ENCODE data around the gene TUBAL3. TPM values are rescaled to one million over a fixed set of nuclear protein-coding genes. Genes with fewer than 3 reads are reported as not detected.
"Not testable (repeated sequence)": the region's sequence is repeated elsewhere in the genome, so short reads cannot be mapped to it uniquely, and the experiment has no call there.

Gene TUBAL3
- total RNA-seq, 1 donor: not detected

DNA sequence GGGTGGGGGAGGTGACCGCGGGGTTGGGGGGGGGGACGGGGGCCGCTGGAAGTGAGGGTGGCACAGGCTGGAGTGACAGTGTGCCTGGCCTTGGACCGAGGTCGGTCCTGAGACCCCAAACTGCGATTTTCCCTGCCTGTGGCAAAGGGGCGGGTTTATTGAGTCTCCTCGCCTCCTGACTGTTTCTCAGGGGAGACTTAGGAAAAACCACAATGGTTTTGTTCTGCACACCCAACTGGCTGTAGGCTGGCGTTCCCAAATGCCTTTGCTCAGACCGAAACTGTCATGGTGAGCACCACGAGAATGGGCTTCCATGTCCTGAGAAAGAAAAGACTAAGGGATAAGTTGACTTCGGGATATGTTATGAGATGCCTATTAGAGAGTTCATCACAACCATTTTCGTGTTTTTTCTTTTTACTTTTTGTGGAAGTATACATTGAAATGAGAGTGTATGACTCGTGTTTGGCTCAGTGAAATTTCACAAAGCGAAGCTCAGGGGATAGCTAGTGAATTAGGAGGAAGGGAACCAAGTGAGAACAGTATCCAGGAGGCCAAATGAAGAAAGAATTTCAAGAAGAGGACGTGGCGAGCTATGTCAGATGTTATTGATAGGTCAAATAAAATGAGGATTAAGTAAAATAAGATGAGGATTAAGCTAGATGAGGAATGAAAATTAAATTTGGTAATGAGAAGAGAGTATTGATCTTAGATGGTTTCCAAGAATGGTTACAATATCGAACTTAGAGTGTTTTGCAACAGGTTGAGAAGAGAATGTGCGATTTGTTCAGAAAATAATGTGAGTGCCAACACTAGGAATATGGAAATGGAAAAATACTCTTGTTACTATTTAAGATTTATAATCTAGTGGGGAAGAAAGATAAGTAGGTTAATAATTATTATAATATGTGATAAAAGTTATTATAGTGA, 8.6 kb upstream of the TUBAL3 start:
- peak; percentile 58 for DNase-seq (ENCODE audit: low read depth)
- TF ChIP-seq, protein P1, sequence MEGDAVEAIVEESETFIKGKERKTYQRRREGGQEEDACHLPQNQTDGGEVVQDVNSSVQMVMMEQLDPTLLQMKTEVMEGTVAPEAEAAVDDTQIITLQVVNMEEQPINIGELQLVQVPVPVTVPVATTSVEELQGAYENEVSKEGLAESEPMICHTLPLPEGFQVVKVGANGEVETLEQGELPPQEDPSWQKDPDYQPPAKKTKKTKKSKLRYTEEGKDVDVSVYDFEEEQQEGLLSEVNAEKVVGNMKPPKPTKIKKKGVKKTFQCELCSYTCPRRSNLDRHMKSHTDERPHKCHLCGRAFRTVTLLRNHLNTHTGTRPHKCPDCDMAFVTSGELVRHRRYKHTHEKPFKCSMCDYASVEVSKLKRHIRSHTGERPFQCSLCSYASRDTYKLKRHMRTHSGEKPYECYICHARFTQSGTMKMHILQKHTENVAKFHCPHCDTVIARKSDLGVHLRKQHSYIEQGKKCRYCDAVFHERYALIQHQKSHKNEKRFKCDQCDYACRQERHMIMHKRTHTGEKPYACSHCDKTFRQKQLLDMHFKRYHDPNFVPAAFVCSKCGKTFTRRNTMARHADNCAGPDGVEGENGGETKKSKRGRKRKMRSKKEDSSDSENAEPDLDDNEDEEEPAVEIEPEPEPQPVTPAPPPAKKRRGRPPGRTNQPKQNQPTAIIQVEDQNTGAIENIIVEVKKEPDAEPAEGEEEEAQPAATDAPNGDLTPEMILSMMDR (IDR thresholded peaks at IDR 0.05; ENCODE audit: insufficient read depth, low read length): no peak
- peak overlapping the region; percentile 75 for H3K4me3 ChIP-seq (ENCODE audit: low read depth, low read length)

DNA sequence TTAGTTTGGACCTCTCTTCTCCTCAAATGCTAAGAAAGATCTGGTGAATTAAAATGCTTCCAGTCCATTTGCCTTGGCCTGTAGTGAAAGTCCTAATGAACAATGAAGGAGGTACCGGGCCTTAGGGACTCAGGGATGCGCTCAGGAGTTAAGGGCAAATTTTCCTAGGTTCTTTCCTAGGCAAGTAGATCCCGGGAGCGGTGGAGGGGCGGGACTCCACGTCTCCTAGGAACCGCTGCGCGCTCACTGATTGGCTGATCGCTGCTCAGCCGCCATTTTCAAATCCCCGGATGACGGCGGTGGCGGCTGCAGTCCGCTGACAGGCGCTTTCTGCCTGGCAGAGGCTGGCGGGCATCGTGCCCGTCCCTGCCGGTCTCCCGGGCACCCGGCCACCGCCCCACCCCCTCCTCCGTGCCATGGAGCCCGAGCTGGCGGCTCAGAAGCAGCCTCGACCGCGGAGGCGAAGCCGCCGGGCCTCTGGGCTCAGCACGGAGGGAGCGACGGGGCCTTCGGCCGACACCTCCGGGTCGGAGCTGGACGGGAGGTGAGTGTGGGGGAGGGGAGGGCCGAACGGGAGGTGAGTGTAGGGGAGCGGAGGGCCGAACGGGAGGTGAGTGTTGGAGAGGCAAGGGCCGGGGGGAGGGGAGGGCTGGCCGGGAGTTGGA, 7.8 kb upstream of the TUBAL3 start, which contains the start of gene NET1:
TSS of gene NET1 (plus strand) at position 281 of the 665 bp plus-strand sequence. CDS start at position 417, 136 bp downstream.
- H3K4me3 ChIP-seq (ENCODE audit: low read depth, low read length): peak within 1 kb of the TSS; percentile 75
- TF ChIP-seq, protein P1 (IDR thresholded peaks at IDR 0.05; ENCODE audit: insufficient read depth, low read length): no peak

DNA sequence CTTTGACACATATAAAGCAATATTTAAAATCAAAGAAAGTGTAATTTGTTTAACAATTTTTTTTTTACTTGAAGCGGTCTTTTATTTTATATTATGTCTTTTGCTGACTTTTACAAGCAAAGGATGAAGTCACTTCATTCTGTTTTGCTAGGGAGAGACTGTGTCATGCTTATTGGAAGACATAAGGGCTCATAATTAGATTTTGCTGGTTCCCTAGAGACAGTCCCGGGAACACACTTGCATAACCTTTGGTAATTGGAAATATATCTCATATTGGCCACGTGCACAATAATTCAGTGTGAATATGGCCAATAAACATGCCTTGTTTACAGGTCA, 7.3 kb upstream of the TUBAL3 start:
- peak overlapping the region; percentile 75 for H3K4me3 ChIP-seq (ENCODE audit: low read depth, low read length)
- no peak for DNase-seq (ENCODE audit: low read depth)
- TF ChIP-seq, protein P1 (IDR thresholded peaks at IDR 0.05; ENCODE audit: insufficient read depth, low read length): no peak

More for the DNA sequence above, 7.8 kb upstream of the TUBAL3 start, which contains the start of gene NET1:
- peak; percentile 85 for DNase-seq (ENCODE audit: low read depth)

DNA sequence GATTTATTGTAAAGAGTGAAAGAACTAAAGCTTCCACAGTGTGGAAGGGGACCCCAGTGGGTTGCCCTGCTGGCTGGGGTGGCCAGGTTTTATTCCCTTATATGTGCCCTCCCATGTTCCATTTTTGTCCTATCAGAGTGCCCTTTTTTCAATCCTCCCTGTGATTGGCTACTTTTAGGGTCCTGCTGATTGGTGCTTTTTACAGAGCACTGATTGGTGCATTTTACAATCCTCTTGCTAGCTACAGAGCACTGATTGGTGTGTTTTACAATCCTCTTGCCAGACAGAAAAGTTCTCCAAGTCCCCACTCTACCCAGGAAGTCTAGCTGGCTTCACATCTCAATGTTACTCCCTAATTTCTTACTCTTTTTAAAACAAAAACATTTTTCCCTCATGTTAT, 6.2 kb upstream of the TUBAL3 start:
- DNase-seq (ENCODE audit: low read depth); H3K4me3 ChIP-seq (ENCODE audit: low read depth, low read length): not testable (repeated sequence)

DNA sequence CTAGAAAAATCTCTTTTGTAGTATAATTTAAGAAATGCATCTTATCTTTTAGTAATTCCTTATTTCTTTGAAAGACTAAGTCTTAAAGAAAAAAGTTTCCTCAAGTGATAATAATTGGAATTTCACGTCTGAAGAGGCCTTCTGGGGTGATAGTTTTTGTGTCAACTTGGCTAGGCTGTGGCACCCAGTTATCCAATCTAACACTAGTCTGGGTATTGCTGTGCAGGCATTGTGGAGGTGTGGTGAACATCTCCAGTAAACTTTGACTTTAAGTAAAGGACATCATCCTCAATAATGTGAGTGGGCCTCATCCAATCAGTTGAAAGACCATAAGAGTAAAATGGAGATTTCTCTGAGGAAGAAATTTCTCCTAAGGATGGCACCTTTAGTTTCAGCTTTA, 2.3 kb upstream of the TUBAL3 start:
- no peak overlapping the region for H3K4me3 ChIP-seq (ENCODE audit: low read depth, low read length)
- no peak for DNase-seq (ENCODE audit: low read depth)
- TF ChIP-seq, protein P1 (IDR thresholded peaks at IDR 0.05; ENCODE audit: insufficient read depth, low read length): no peak

DNA sequence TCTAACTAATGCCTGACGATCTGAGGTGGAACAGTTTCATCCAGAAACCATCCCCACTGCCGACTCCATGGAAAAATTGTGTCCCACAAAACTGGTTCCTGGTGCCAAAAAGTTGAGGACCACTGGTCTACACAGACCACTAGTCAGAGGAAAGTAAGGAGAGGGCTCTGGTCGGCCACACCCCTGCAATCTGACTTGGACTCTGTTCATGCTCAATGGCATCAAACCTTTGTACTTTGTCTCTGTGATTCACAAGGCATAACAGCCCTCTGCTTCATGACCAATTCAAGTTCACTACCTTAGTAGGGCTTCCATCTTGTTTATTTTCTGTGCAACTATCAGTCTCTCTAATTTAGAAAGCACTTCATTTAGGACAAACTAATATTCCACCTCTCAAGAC, 1.8 kb downstream of the TUBAL3 start:
- no peak for DNase-seq (ENCODE audit: low read depth)
- no peak overlapping the region for H3K4me3 ChIP-seq (ENCODE audit: low read depth, low read length)
- TF ChIP-seq, protein P1 (IDR thresholded peaks at IDR 0.05; ENCODE audit: insufficient read depth, low read length): no peak

Data from fibroblast of the aortic adventitia (primary cell).